Muscle of back (tissue), 13 donors: Measurements from ENCODE around the gene LRCOL1. TPM values are rescaled to one million over a fixed set of nuclear protein-coding genes. Genes with fewer than 3 reads are reported as not detected.

Source experiments
- DNase-seq, 3 donors: peaks; one replicate each; pipeline versions ENCODE4 v3.0.0 to v3.0.0-alpha.2; 2013
- long read RNA-seq, 9 donors: transcript quantifications; one replicate each; lab custom pipeline, GENCODE V29; 2026
- polyA plus RNA-seq, 10 donors: library from polyadenylated mRNA; unstranded; fragments of 120-200 nt; gene quantifications; one replicate each; pipeline ENCODE4 v1.2.1, GENCODE V29; 2013; ENCODE audit not compliant: insufficient read length in 10 of 10

The LRCOL1 gene
- under 1 TPM in 6 of 10 donors, not detected in 4; 0.14 to 0.60 (median 0.20) TPM for polyA plus RNA-seq
- long read RNA-seq, donor 1: 0 reads
- long read RNA-seq, donor 2: 0 reads
- long read RNA-seq, donor 3: 0 reads
- long read RNA-seq, donor 4: 0 reads
- long read RNA-seq, donor 5: 0 reads
- long read RNA-seq, donor 6: 0 reads
- long read RNA-seq, donor 7: 0 reads
- long read RNA-seq, donor 8, partial matches to known transcripts: 0 of 1 reads
- long read RNA-seq, donor 8, other reads (novel, unspliced or antisense): 0 of 1 reads
- long read RNA-seq, donor 9: 0 reads

DNA sequence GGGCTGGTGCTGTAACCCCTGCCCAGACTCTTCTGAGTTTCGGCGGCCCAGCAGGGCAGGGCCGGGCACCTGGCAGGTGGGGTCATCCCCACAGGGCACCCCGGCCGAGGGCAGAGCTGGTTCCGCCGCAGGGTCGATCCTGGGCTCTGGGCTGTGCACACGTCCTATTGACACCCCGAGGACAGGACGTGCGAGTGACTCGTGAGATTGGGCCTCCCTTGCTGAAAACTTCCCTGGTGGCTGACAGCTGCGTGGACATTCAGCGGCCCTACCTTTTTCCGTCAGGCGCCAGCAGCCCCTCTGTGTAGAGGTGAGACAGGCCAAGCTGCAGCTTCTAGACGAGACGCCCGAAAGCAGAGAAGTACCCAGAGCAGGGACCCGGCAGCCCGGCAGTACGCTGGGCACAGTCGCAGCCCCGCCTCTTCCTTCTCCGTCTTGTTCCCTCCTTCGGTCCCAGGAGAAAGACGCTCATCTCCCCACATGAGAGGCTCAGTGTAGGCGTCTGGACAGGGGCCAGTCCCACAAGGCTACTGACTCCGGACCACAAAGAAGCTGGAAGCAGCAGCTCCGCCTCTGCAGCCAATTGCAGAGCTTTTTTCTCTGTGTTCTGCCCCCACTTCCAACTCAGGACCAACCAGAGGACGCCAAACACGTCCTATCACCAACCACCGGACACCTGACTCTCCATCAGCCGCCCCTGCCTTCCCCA, at the start of gene LRCOL1:
Gene LRCOL1 (minus strand): TSS at position 532 of the 709 bp plus-strand sequence. CDS start 4,331 bp downstream, outside the sequence.
- peak in 2 of 3 donors; percentile 33 to 62 for DNase-seq

DNA sequence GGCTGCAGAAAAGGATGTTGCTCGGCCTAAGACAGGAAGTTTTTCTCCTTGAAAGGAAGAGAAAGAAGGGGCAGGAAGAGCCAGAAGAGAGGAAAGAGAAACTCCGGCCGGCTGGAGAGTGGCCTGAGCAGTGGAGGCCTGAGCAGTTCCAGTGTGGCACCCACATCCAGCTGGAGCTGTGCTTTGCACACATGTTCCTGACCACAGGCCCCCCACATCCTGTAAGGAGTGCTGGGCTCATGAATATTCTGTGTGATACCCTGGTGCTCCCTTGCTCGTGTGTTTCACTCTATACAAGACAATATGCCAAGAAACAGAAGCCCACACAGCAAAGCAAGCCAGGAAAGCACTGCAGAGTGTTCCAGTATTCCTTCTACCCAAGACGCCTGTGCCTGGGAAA, 49.7 kb upstream of the LRCOL1 start:
- no peak for DNase-seq

DNA sequence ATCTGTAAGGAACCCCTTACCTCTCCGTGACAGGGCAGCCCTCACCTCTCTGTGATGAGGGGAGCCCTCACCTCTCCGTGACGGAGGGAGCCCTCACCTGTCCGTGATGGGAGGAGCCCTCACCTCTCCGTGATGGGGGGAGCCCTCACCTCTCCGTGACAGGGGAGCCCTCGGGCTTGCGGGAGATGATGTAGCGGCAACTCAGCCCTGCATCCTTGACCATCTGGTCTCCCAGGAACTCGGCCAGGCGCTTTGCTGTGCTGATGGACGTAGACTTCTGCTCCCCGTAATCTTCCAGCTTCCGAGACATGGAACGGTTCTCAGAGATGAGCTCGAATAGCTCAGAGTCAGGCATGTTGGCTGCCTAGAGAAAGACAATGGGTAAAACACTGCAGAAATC, 48.8 kb upstream of the LRCOL1 start:
- no peak for DNase-seq

GRCh38 chr12:132658149-132658894, 47.9 kb upstream of the LRCOL1 start:
- DNase-seq: peak in 1 of 3 donors; percentile 18

GRCh38 chr12:132657004-132657727, 46.8 kb upstream of the LRCOL1 start:
- no peak for DNase-seq

DNA sequence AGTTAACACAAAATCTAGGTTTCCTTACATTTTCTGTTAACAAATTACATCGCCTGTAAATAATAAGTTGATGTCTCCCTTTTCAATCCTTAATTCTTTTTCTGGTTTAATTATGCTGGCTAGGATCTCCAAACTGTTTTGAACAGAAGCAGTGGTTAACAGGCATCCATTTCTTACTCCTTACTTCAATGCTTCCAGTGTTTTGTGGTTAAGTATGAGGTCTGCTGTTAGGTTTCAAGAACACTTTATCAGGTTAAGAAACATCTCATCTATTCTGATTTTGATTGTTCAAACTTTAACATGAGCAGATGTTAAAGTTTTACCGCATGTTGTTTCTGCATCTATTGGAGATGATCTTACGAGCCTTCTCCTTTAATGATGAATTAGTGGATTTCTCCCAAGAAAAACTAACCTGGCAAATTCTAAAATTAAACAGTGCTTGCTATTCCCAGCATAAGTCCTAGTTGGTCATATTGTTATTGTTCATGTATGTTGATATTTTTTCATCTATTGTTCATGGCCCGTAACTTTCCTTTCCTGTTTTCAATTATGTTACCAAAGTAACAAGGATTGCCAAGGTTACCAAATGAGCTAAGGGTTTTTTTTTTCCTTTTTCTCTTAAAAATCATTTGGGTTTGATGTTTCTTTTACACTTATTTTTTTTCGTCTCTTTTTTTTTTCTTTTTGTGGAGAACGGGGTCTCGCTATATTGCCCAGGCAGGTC, 43.3 kb upstream of the LRCOL1 start:
- DNase-seq: no peak

DNA sequence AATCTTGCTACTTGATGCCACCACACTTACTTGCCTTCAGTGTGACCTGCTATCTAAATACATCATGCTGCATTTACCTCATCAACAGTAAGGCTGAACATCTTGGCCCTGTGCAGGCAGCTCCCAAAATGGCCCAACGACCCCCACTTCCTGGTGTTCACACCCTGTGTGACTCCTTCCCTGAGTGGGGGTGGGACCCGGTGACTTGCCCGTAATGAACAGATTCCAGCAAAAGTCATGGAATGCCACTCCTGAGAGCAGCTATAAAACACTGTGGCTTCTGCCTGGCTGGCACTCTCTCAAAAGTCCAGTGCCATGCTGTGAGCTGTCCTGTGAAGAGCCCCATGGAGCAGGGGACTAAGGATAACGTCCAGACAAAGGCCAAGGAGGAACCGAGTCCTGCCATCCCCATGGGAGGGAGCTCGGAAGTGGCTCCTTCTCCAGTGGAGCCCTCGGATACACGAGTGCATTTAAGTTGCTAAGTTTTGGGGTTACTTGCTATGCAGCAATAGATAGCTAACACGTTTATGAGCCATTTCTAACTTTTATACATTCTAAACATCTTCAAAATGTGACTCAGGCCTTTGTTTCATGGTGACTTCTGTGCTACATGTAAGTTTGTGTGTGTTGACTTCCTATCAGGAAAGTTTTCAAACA, 41.2 kb upstream of the LRCOL1 start:
- DNase-seq: no peak

- no peak for DNase-seq
Measured at GRCh38 chr12:132649226-132649945, 39.0 kb upstream of the LRCOL1 start.

GRCh38 chr12:132648616-132649225, 38.3 kb upstream of the LRCOL1 start:
- no peak for DNase-seq

GRCh38 chr12:132647858-132648257, 37.5 kb upstream of the LRCOL1 start:
- no peak for DNase-seq

DNA sequence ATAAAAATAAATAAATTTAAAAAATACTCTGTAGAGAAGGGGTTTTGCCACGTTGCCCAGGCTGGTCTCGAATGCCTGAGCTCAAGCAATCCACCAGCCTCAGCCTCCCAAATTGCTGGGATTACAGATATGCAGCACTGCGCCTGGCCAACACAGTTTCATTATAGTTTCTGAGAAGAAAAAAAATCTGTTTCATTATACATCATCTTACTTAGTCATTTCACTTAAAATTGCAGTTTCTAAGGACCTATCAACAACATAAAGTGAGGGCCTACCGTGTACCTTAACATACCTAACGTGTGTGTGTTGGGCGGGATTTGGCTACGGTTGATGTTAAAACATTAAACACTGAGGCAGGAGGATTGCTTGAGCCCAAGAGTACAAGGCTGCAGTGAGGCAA, 36.5 kb upstream of the LRCOL1 start:
- no peak for DNase-seq

DNA sequence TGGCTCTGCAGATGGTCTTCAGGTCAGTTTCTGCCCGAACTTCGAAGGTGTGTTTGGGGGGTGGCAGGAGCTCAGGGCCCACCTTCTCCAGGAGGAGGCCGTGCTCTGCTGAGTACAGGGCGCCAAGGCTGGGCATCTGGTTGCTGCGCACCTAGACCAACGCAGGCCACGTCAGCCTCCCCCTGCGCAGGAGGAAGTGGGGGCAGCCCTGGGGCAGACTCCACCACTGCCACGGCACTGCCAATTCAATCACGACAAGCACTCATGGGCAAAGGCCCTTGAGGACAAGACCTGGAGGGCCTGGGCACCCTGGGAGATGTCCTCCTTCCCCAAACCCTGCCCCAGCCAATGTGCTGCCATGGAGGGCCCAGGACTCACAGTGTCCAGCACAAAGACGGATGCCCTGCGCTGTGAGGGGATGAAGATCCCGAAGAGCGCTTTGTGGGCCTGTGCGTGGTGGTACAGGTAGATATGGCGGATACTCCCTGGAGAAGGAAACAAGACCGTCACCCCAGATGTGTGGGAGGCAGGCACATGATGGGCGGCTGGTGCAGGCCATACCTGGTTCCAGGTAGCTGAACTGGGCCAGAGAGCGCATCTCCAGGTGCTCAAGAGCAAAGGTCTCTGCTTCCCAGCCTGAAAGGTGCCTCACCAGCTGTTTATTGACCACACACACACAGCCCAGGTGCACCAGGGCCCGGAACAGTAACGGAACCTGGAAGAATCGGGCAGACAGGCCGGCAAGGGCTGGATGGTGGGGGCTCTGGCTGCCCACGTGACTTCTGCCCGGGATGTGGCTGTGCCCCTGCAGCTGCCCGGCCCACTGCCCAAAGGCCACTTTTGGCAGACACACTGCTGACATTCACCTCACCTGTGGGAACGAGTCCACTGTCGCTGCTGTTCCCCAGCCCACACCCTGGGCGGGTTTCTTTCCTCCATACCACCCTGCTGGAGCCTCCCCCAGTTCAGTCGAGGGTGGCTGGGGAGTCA, 32.8 kb upstream of the LRCOL1 start:
- DNase-seq: no peak

DNA sequence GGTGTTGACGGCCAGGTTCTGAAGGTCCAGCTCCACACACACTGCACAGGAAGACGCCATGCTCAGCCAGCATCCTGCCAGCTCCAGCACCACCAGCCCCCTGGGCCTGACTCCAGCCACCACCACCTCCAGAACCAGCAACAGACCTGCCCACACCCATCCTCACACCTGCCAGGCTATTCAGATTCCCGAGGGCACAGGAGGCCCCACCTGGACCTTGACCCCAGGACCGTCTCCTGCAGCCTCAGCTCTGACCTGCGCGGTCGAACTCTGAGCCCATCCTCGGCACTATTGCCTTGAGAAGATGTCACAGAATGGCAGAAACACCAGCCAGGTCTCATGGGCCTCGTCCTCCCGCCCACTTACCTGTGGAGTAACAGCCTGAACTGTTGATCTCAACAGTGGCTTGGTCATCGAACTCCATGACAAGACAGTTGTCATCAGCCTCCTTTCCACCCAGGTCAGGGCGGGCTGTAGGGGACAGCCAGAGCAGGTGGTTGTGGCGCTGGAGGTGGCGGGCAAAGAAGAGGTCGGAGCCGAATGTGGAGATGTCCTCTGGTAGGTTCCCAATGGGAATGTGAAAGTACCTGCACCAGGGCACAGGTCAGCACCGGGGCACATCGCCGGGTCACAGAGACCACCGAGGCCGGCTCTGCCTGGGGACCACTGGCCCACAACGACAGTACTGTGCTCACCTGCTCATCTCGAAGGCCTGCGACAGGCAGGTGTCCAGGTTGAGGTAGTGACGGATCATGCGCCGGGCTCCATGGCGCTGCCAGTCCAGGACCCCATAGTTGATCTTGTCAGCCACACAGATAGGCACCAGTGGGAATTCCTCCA, 31.6 kb upstream of the LRCOL1 start:
- no peak for DNase-seq

DNA sequence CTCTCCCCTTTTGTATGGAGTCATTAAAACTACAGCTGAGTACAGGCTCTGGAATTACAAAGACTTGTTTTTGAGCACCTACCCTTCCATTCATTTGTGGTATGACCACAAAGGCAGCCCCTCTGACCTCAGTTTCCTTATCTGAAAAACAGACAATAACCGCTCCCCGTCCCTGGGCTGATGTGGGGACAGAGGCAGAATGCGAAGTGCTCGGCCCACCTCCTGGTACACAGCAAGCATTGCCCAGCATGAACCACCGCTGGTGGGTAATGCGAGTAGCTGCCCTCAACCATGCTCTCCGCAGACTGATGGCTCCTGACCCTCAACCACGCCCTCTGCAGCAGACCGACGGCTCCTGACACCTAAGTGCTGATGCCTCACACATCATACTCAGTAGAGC, 30.6 kb upstream of the LRCOL1 start:
- no peak for DNase-seq

GRCh38 chr12:132639956-132640520, 29.7 kb upstream of the LRCOL1 start:
- no peak for DNase-seq

- peak in 1 of 3 donors; percentile 57 for DNase-seq
Measured at GRCh38 chr12:132638541-132639408, 28.4 kb upstream of the LRCOL1 start.
